ENCODE measurements around the gene SNCG.
"Not testable (repeated sequence)": the region's sequence is repeated elsewhere in the genome, so short reads cannot be mapped to it uniquely, and the experiment has no call there.

SNCG gene

GRCh38 chr10:86976362-86977056 is 18.1 kb downstream of the SNCG start:
- Mint-ChIP-seq H3K9me3 (no peaks in the 10 kb centered on the region), H3K27ac (no peak overlapping the region), H3K4me3 (no peak overlapping the region), H3K36me3 (ENCODE audit: low read depth) (no peaks in the 10 kb centered on the region), H3K27me3 (ENCODE audit: low read depth, poor library complexity) (peaks cover 23% of the 10 kb centered on the region), H3K4me1 (peaks cover 25% of the 10 kb centered on the region)
- no peak for TF ChIP-seq CTCF (IDR thresholded peaks at IDR 0.05)
- no peak for DNase-seq

GRCh38 chr10:86978457-86978856 is 20.1 kb downstream of the SNCG start:
- not testable (repeated sequence) for H3K36me3 Mint-ChIP-seq (ENCODE audit: low read depth); DNase-seq; H3K9me3 Mint-ChIP-seq; H3K27me3 Mint-ChIP-seq (ENCODE audit: low read depth, poor library complexity); H3K27ac Mint-ChIP-seq; H3K4me3 Mint-ChIP-seq
- H3K4me1 Mint-ChIP-seq = peaks cover 15% of the 10 kb centered on the region

DNA sequence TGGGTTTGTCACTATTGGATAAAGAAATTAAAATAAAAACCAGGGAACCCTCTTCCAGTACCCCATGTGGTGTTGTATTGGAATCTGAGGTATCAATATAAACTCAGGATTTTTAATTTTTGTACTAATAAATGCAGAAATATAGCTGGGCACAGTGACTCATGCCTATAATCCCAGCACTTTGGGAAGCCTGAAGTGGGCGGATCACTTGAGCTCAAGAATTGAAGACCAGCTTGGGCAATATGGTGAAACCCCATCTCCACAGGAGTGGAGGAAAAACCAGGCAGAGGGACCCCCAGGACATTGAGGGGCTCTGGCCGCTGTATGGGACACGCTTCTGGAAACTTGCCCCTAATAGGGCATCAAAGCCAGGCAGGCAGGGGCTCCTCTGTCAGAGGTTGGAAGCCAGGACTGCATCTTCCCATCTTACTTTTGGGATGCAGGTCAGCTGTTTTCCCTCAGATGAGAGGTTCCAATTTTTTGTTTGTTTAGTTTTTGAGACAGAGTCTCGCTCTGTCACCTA is 21.0 kb downstream of the SNCG start:
- Mint-ChIP-seq H3K27ac (no peak overlapping the region), H3K36me3 (ENCODE audit: low read depth) (no peaks in the 10 kb centered on the region), H3K4me3 (no peak overlapping the region), H3K27me3 (ENCODE audit: low read depth, poor library complexity) (peaks cover under 1% of the 10 kb centered on the region), H3K4me1 (peaks cover 15% of the 10 kb centered on the region), H3K9me3 (no peaks in the 10 kb centered on the region)
- DNase-seq = no peak
- no peak for TF ChIP-seq CTCF (IDR thresholded peaks at IDR 0.05)

DNA sequence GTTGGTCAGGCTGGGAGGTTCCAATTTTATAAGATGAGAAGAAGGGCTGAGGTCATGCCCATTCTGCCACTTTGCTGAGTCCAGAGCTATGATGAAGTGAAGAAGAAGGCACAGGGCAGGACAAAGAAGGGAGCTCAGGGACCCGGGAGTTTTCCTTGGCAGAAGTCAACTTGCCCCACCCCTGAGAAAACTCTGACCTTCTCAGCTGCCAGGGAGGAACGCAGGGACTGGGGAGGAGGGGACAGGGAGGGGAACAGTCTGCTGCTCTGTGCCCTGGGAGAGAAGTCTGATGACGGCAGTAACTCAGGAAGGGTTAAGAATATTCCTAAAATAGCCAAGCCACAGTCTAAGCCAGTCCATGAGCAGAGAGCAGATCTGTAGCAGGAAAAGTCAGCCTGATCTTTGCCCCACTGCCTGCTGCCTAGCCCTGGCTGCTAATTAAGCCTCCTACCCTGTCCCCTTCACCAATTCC is 21.6 kb downstream of the SNCG start:
- no peak overlapping the region for H3K27ac Mint-ChIP-seq

DNA sequence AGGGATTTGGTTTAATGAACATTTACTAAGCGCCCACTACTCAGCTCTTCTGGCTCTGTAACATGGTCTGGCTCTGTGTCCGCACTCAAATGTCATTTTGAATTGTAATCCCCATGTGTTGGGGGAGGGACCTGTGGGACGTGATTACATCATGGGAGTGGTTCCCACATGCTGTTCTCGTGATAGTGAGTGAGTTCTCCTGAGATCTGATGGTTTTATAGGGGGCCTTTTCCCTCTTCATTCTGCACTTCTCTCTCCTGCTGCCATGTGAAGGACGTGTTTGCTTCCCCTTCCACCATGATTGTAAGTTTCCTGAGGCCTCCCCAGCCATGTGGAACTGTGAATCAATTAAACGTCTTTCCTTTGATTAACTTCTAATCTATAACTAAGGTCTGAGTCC is 22.6 kb downstream of the SNCG start:
- H3K4me1 Mint-ChIP-seq = peaks cover 15% of the 10 kb centered on the region
- H3K27ac Mint-ChIP-seq; H3K4me3 Mint-ChIP-seq; H3K27me3 Mint-ChIP-seq (ENCODE audit: low read depth, poor library complexity); DNase-seq; H3K9me3 Mint-ChIP-seq; H3K36me3 Mint-ChIP-seq (ENCODE audit: low read depth): not testable (repeated sequence)

More for the DNA sequence above, 21.6 kb downstream of the SNCG start:
- Mint-ChIP-seq H3K27me3 (ENCODE audit: low read depth, poor library complexity) (no peaks in the 10 kb centered on the region), H3K4me1 (peaks cover 15% of the 10 kb centered on the region), H3K36me3 (ENCODE audit: low read depth) (no peaks in the 10 kb centered on the region), H3K9me3 (no peaks in the 10 kb centered on the region), H3K4me3 (no peak overlapping the region)
- TF ChIP-seq CTCF (IDR thresholded peaks at IDR 0.05) = no peak
- DNase-seq = no peak

DNA sequence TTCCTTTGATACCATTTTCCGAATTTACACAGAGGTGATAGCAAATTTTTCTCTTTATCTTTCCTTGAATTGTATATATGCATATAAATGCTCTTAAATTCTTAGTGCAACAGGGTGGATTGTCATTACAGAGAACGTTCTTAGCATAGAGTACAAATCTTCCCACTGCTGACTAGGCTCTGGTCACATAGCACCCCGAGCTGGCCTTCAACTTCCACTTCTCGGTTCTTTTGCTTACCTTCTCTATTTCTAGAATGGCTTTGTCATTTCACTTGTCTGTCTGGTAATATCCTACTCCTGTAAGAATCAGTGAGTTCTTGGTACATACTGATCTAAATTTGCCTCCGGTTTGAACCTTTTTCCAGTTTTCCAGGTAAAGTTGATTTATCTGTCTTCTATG is 23.3 kb downstream of the SNCG start:
- Mint-ChIP-seq H3K27me3 (ENCODE audit: low read depth, poor library complexity) (peaks cover 3% of the 10 kb centered on the region), H3K4me3 (no peak overlapping the region), H3K36me3 (ENCODE audit: low read depth) (no peaks in the 10 kb centered on the region), H3K4me1 (peaks cover 15% of the 10 kb centered on the region), H3K9me3 (no peaks in the 10 kb centered on the region), H3K27ac (no peak overlapping the region)
- DNase-seq = no peak
- no peak for TF ChIP-seq CTCF (IDR thresholded peaks at IDR 0.05)

- H3K4me1 Mint-ChIP-seq; H3K4me3 Mint-ChIP-seq; H3K9me3 Mint-ChIP-seq; DNase-seq; H3K27me3 Mint-ChIP-seq (ENCODE audit: low read depth, poor library complexity); H3K27ac Mint-ChIP-seq; H3K36me3 Mint-ChIP-seq (ENCODE audit: low read depth): not testable (repeated sequence)
Observed at GRCh38 chr10:86984498-86984897, 26.1 kb downstream of the SNCG start.
